ENCODE results near the gene CNTN6.

CNTN6 gene

GRCh38 chr3:1183320-1184048, 90.7 kb downstream of the CNTN6 start:
- peak; percentile 81 for DNase-seq

GRCh38 chr3:1190569-1190968, 97.7 kb downstream of the CNTN6 start:
- peak; percentile 63 for DNase-seq

DNA sequence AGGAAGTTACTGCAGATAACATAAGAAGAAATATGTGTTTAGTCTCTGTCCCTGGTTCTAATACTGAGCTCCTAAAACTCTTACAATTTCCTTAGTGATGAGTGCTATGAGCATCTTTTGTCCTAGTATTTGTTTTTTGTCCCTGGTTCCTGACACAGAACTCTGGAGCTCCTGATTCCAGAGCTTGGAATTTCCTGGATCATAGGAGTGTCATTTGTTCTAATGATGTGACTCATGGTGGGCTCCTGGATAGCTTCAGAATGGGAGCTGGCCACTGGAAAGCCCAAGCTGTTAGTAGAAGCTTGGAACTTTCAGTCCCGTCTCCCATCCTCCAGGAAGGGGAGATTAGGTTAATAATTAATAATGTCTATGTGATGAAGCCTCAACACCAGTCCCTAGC, 98.2 kb downstream of the CNTN6 start:
- peak; percentile 62 for DNase-seq

GRCh38 chr3:1195947-1196346, 103.1 kb downstream of the CNTN6 start:
- peak; percentile 94 for DNase-seq

- DNase-seq: peak; percentile 77
Observed at GRCh38 chr3:1197051-1197450, 104.2 kb downstream of the CNTN6 start.

DNA sequence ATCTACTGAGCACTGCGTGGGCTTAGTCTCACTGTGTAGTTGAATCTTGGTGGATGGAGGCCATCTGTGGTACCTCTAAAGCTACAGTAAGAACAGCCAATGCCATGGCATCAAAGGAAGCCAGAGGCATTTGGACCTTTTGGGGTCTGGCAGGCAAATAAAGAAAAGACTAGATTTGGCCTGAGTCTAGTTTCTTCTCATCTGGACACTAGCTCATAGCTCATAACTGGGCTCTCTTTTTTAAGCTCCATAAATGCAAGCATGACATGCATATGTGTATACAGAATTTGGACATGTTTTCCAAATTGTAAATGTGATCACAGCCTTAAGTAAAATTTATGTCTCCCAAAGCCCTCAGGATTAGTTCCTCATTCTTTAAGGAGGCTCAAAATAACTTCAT, 107.5 kb downstream of the CNTN6 start:
- DNase-seq: no peak

- DNase-seq: no peak
Observed at GRCh38 chr3:1207904-1208303, 115.1 kb downstream of the CNTN6 start.

- DNase-seq: no peak
Observed at GRCh38 chr3:1214933-1215332, 122.1 kb downstream of the CNTN6 start.

DNA sequence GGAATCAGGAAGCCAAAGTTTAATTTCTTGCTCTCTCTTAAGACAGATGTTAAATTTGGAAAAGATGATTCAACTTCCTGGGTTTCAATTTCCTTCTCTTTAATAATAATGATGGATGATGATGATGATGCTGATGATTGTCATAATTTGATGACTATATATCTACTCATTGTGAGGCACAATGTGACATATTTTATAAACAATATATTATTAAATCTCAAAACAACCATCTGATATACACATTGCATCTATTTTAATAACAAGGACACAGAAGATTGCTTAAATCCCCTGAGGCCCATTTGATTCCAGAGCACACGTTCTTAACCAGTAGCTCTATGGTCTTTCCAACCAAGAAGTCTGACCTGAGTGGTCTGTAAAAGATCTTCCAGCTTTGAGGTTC, 124.0 kb downstream of the CNTN6 start:
- no peak for DNase-seq

- DNase-seq: no peak
Observed at GRCh38 chr3:1227111-1227510, 134.3 kb downstream of the CNTN6 start.

- DNase-seq: no peak
Observed at GRCh38 chr3:1228289-1228688, 135.5 kb downstream of the CNTN6 start.

DNA sequence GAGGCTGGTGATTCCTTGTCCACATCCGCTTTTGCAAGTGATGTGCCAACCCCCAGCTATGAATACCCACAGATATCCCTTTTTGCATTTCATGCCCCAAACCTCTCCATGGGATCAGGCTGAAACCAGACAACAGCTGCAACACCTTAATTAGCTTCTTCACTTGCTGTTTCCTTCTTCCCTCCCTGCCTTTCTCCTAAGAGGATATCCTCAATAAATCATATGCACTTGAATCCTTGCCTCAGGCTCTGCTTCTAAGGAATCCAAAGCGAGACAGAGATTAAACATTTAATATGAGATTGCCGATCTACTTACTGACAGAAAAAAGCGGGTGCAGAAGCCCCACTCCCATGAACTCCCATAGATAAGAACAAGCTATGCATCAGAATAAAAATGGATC, 138.1 kb downstream of the CNTN6 start:
- no peak for DNase-seq

GRCh38 chr3:1232276-1232675, 139.5 kb downstream of the CNTN6 start:
- DNase-seq: no peak

DNA sequence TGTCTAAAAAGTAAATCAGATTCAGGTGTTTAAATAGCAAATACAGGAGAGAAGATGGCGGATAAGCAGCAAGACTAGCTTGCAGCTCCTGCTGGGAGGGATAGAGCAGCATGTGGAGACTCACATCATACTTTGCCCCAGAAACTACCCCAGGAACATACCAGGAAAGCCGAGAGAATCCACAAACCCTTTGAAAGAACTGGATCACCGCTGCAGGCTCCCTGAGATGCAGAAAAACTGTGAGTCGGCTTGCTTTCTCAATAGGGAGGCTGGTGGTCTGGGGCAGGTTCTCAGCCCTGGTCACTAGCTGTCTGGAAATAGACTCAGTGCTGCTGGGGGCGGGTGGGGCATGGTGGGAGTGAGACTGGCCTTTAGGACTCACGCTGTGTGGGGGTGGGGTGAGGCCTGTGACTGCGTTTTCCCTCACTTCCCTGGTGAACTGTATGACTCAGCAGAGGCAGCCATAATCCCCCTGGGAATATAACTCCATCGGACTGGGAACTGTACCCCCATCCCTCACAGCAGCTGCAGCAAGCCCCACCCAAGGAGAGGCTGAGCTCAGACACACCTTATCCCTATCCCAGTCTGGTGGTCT, 142.8 kb downstream of the CNTN6 start:
- no peak for DNase-seq

GRCh38 chr3:1251282-1252060, 158.6 kb downstream of the CNTN6 start:
- DNase-seq: peak; percentile 39

DNA sequence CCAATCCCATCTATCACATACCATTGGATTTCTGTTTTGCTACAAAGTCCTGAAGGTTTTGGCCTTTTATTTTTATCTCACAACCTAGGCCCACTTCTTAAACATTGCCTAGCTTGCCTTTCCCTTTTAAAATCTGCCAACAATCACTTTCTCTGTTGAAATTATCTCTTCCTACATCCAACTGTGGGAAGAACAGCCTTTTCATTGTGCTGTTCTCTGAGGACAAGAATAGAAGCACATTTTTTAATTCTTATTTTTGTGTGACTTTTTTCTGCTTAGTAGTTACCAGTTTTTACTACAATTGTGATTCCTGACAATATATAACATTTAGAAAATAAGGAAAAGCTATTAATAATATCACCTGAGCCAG, 159.2 kb downstream of the CNTN6 start:
- DNase-seq: no peak

DNA sequence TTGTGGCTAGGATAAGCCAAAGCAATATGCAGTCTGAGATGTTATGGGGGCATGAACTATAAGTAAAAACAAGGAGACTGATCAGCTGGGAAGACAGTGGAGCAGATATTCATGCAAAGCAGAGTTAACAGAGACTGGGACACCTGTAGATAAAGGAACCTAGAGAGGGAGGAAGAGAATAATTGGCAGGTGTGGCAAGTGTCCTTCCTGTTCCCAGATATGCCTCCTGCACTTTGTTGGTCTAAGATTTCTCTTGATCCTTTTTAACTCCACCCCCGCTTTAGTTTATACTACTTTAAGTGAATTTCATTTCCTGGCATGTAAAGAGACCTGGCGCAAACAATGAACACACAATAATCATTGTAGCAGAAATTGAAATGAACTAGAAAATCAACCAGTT, 169.4 kb downstream of the CNTN6 start:
- DNase-seq: no peak

- DNase-seq: no peak
Observed at GRCh38 chr3:1263121-1263520, 170.3 kb downstream of the CNTN6 start.

GRCh38 chr3:1269808-1270207, 177.0 kb downstream of the CNTN6 start:
- no peak for DNase-seq

- DNase-seq: no peak
Observed at GRCh38 chr3:1272546-1273265, 179.9 kb downstream of the CNTN6 start.

DNA sequence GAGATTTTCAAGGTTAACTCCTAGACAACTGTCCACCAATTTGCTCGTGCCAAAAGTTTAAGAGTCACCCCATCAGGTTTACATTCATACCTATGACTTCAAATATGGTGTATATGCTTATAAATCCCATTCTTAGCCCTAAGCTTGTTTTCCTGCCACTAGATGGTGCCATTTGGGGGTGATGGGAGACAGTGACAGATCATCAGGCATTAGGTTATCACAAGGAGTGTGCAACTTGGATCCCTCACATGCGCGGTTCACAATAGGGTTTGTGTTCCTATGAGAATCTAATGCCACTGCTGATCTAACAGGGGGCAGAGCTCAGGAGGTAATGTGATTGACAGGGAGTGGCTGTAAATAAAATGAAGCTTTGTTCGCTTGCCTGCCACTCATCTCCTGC, 182.7 kb downstream of the CNTN6 start:
- DNase-seq: no peak

DNA sequence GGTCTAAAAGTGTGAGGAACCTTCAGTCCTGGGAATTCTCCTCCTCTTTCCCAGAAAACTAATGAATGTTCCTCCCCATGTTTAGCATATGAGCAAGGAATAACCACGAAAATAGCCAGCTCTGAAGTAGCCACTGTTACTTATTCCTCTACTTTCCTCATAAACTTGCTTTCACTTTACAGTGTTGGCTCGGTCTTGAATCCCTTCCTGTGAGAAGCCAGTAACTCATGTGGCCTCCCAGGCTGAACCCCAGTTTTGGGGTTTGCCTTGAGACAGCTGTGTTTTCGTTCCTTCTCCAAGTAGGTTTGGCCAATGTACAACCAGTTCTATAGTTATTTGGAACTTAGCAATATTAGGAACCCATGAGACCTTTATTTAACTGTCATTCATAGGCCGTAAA, 195.0 kb downstream of the CNTN6 start:
- no peak for DNase-seq

GRCh38 chr3:1288805-1289494, 196.1 kb downstream of the CNTN6 start:
- DNase-seq: no peak

Data from kidney glomerular epithelial cell (primary cell).